ENCODE results near the gene FXR1. TPM values are rescaled to one million over a fixed set of nuclear protein-coding genes. Genes with fewer than 3 reads are reported as not detected.
A peak's percentile ranks its signal among the peaks of the same experiment; 100 is the strongest.
"Not testable (repeated sequence)": the region's sequence is repeated elsewhere in the genome, so short reads cannot be mapped to it uniquely, and the experiment has no call there.

The FXR1 gene
- total RNA-seq, 1 experiment from 2014 or later, result 113 TPM

- H3K9me3 ChIP-seq (replicated peaks), result no peaks in the 10 kb centered on the region
- no peak overlapping the region for H3K4me3 ChIP-seq
- no peak overlapping the region for H3K27ac ChIP-seq
- no peaks in the 10 kb centered on the region for H3K27me3 ChIP-seq (replicated peaks)
- peaks cover 84% of the 10 kb centered on the region for H3K36me3 ChIP-seq
- DNase-seq (ENCODE audit: low read depth in 1 of 2, low spot score in 2 of 2), result no peak
- no peaks in the 10 kb centered on the region for H3K4me1 ChIP-seq (replicated peaks)
Observed at GRCh38 chr3:180962530-180962929, 50.1 kb downstream of the FXR1 start.

- H3K36me3 ChIP-seq, result peaks cover 72% of the 10 kb centered on the region
- no peak for DNase-seq (ENCODE audit: low read depth in 1 of 2, low spot score in 2 of 2)
- H3K4me3 ChIP-seq, result no peak overlapping the region
- no peak overlapping the region for H3K27ac ChIP-seq
- no peaks in the 10 kb centered on the region for H3K9me3 ChIP-seq (replicated peaks)
- H3K27me3 ChIP-seq (replicated peaks), result no peaks in the 10 kb centered on the region
- no peaks in the 10 kb centered on the region for H3K4me1 ChIP-seq (replicated peaks)
Observed at GRCh38 chr3:180970931-180971330, 58.5 kb downstream of the FXR1 start.

- no peaks in the 10 kb centered on the region for H3K4me1 ChIP-seq (replicated peaks)
- H3K36me3 ChIP-seq, result peaks cover 64% of the 10 kb centered on the region
- DNase-seq (ENCODE audit: low read depth in 1 of 2, low spot score in 2 of 2), result no peak
- H3K27me3 ChIP-seq (replicated peaks), result no peaks in the 10 kb centered on the region
- no peaks in the 10 kb centered on the region for H3K9me3 ChIP-seq (replicated peaks)
- no peak overlapping the region for H3K4me3 ChIP-seq
- no peak overlapping the region for H3K27ac ChIP-seq
Observed at GRCh38 chr3:180973543-180973942, 61.1 kb downstream of the FXR1 start.

- Histone ChIP-seq H3K4me1 (replicated peaks) (no peaks in the 10 kb centered on the region), H3K36me3 (peaks cover 63% of the 10 kb centered on the region), H3K27ac (no peak overlapping the region), H3K9me3 (replicated peaks) (no peaks in the 10 kb centered on the region), H3K4me3 (no peak overlapping the region), H3K27me3 (replicated peaks) (no peaks in the 10 kb centered on the region)
- no peak for DNase-seq (ENCODE audit: low read depth in 1 of 2, low spot score in 2 of 2)
Observed at GRCh38 chr3:180974286-180974685, 61.8 kb downstream of the FXR1 start.

- DNase-seq (ENCODE audit: low read depth in 1 of 2, low spot score in 2 of 2), result no peak
- H3K4me1 ChIP-seq (replicated peaks), result no peaks in the 10 kb centered on the region
- peaks cover 45% of the 10 kb centered on the region for H3K36me3 ChIP-seq
- no peak overlapping the region for H3K27ac ChIP-seq
- no peak overlapping the region for H3K4me3 ChIP-seq
- H3K9me3 ChIP-seq (replicated peaks), result no peaks in the 10 kb centered on the region
- H3K27me3 ChIP-seq (replicated peaks), result no peaks in the 10 kb centered on the region
Observed at GRCh38 chr3:180977498-180977897, 65.0 kb downstream of the FXR1 start.

DNA sequence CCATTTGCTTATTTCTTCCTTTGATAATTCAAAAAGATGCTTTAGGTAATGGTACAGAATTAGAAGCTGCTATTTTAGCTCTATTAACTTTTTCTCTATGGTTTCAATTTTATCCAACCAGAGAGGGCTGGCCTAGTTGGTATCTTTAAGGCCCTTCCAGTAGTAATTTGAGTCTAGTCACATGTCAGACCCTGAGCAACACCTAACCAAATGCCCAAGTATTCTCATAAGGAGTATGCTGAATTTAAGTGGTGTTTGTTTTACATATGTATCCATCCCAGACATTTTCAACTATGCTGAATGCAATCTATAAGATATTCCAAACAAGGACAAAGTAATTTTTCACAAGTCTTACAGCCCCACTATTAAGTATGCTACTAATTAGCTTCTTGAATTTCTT lies 67.5 kb downstream of the FXR1 start:
- Histone ChIP-seq H3K4me1 (replicated peaks) (no peaks in the 10 kb centered on the region), H3K27me3 (replicated peaks) (no peaks in the 10 kb centered on the region), H3K4me3 (no peak overlapping the region), H3K27ac (no peak overlapping the region), H3K9me3 (replicated peaks) (no peaks in the 10 kb centered on the region), H3K36me3 (peaks cover 46% of the 10 kb centered on the region)
- no peak for DNase-seq (ENCODE audit: low read depth in 1 of 2, low spot score in 2 of 2)

DNA sequence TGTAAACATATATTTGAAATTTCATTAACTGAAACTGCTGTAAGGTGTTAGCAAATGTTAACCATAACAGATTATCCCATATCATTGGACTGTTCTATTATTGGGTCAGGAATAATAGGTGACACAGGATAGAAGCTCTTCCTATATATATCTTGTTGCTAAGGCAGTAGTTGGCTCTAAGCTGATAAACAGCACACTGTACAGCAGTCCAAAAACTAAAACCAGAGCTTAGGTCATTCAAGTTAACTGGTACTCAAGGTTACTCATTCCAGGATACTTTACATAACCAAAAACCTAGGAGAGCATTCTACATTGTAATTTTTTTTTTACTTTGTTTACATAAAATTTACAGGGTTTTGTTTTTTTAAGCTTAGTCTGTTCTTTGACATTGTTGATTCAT lies 68.1 kb downstream of the FXR1 start:
- Histone ChIP-seq H3K9me3 (replicated peaks) (no peaks in the 10 kb centered on the region), H3K4me1 (replicated peaks) (no peaks in the 10 kb centered on the region), H3K4me3 (no peak overlapping the region), H3K27ac (no peak overlapping the region), H3K27me3 (replicated peaks) (no peaks in the 10 kb centered on the region), H3K36me3 (peaks cover 44% of the 10 kb centered on the region)
- DNase-seq (ENCODE audit: low read depth in 1 of 2, low spot score in 2 of 2), result no peak

DNA sequence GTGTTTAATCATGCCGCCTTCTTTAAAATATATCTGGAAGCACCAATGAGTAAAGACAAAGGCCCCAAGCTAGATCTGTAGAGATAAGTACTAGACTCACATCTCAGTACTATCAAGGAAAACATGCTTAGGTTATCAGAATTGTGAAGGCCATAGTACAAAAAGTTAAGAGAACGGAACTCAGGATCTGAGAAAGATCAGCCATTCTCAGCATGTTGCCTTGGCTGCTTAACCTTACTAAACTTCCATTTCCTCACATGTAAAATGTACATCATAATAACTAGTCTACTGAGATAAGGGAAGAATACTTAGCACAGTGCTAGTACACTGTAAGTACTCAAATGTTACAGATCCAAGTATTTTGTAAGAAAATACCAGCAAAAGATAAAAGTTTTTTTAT lies 69.4 kb downstream of the FXR1 start:
- Histone ChIP-seq H3K4me3 (no peak overlapping the region), H3K4me1 (replicated peaks) (no peaks in the 10 kb centered on the region), H3K36me3 (peaks cover 38% of the 10 kb centered on the region), H3K9me3 (replicated peaks) (no peaks in the 10 kb centered on the region), H3K27me3 (replicated peaks) (no peaks in the 10 kb centered on the region), H3K27ac (no peak overlapping the region)
- DNase-seq (ENCODE audit: low read depth in 1 of 2, low spot score in 2 of 2), result no peak

DNA sequence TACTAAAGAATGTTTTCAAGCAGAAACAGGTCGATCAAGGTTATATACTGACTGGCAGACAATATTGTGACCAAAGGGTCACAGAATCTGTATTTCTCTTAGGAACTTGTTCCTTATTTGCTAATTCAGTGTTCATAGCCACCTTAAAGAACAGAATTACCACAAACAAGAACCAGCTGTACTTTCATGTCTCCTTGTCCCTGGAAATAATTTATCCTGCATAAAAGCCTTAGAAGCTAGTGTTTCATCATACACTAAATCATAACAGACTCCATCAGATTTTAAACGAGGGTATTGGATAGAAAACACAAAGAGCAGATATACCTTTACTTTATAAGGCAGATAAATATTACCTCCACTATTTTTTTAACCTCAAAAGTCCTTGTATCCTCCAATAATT lies 70.7 kb downstream of the FXR1 start:
- H3K4me1 ChIP-seq (replicated peaks), result no peaks in the 10 kb centered on the region
- H3K36me3 ChIP-seq, result peaks cover 34% of the 10 kb centered on the region
- H3K27me3 ChIP-seq (replicated peaks), result no peaks in the 10 kb centered on the region
- no peak overlapping the region for H3K4me3 ChIP-seq
- H3K27ac ChIP-seq, result no peak overlapping the region
- DNase-seq (ENCODE audit: low read depth in 1 of 2, low spot score in 2 of 2), result no peak
- H3K9me3 ChIP-seq (replicated peaks), result no peaks in the 10 kb centered on the region

- H3K4me3 ChIP-seq; H3K27ac ChIP-seq; DNase-seq (ENCODE audit: low read depth in 1 of 2, low spot score in 2 of 2); H3K4me1 ChIP-seq (replicated peaks); H3K9me3 ChIP-seq (replicated peaks); H3K27me3 ChIP-seq (replicated peaks): not testable (repeated sequence)
- peaks cover 16% of the 10 kb centered on the region for H3K36me3 ChIP-seq
Observed at GRCh38 chr3:180986366-180986765, 73.9 kb downstream of the FXR1 start.

GRCh38 chr3:180987344-180987743 lies 74.9 kb downstream of the FXR1 start:
- Histone ChIP-seq H3K27ac (no peak overlapping the region), H3K4me1 (replicated peaks) (0 out of 2 replicates have a peak, but pooled peaks cover 3% of the 10 kb centered on the region), H3K27me3 (replicated peaks) (no peaks in the 10 kb centered on the region), H3K36me3 (peaks cover 16% of the 10 kb centered on the region), H3K4me3 (no peak overlapping the region), H3K9me3 (replicated peaks) (no peaks in the 10 kb centered on the region)
- DNase-seq (ENCODE audit: low read depth in 1 of 2, low spot score in 2 of 2), result no peak

GRCh38 chr3:180989291-180990163 lies 77.1 kb downstream of the FXR1 start, which contains the start of gene DNAJC19:
DNAJC19 (minus strand) TSS chr3:180989736; CDS start chr3:180989602, 134 bp downstream.
- Histone ChIP-seq H3K4me3 (peak within 1 kb of the TSS; percentile 60), H3K4me1 (replicated peaks) (0 out of 2 replicates have a peak, but pooled peaks cover 3% of the 10 kb centered on the region), H3K9me3 (replicated peaks) (no peaks in the 10 kb centered on the region), H3K27me3 (replicated peaks) (no peaks in the 10 kb centered on the region), H3K27ac (no peak within 1 kb of the TSS), H3K36me3 (peaks cover 6% of the 10 kb centered on the region)
- DNase-seq (ENCODE audit: low read depth in 1 of 2, low spot score in 2 of 2), result peak; percentile 84 to 89

GRCh38 chr3:180990505-180990904 lies 78.0 kb downstream of the FXR1 start:
- H3K9me3 ChIP-seq (replicated peaks), result no peaks in the 10 kb centered on the region
- H3K27me3 ChIP-seq (replicated peaks), result no peaks in the 10 kb centered on the region
- H3K36me3 ChIP-seq, result peaks cover 5% of the 10 kb centered on the region; the same call in 1 of the 2 replicates
- no peak for DNase-seq (ENCODE audit: low read depth in 1 of 2, low spot score in 2 of 2)
- no peak overlapping the region for H3K27ac ChIP-seq
- H3K4me3 ChIP-seq, result no peak overlapping the region
- 0 out of 2 replicates have a peak, but pooled peaks cover 3% of the 10 kb centered on the region for H3K4me1 ChIP-seq (replicated peaks)

GRCh38 chr3:180996415-180996932 lies 84.0 kb downstream of the FXR1 start:
- Histone ChIP-seq H3K4me1 (replicated peaks) (no peaks in the 10 kb centered on the region), H3K27ac (no peak overlapping the region), H3K4me3 (no peak overlapping the region), H3K36me3 (no peaks in the 10 kb centered on the region), H3K27me3 (replicated peaks) (0 out of 2 replicates have a peak, but pooled peaks cover 3% of the 10 kb centered on the region), H3K9me3 (replicated peaks) (no peaks in the 10 kb centered on the region)
- DNase-seq (ENCODE audit: low read depth in 1 of 2, low spot score in 2 of 2), result no peak

Data from SJSA1 (cell line).